Hepatocyte (in vitro differentiated cells): Measurements from ENCODE around the gene PDE4DIP.
"Not testable (repeated sequence)": the region's sequence is repeated elsewhere in the genome, so short reads cannot be mapped to it uniquely, and the experiment has no call there.

Source experiments
- CTCF ChIP-seq: fragments of 200-600 bp; sonication (generic); IDR thresholded peaks from 2 replicates; pipeline ENCODE4 v1.5.1; 2016; ENCODE audit warnings: antibody characterized with exemption, mild to moderate bottlenecking; ENCODE audit not compliant: poor library complexity
- EZH2 ChIP-seq: fragments of 200-600 bp; sonication (generic); IDR thresholded peaks from 2 replicates; pipeline ENCODE4 v1.6.1; 2016; ENCODE audit warnings: antibody characterized with exemption, mild to moderate bottlenecking, borderline replicate concordance
- EZH2phosphoT487 ChIP-seq: fragments of 200-600 bp; sonication (generic); IDR thresholded peaks from one replicate; pipeline ENCODE4 v1.6.1; 2018; ENCODE audit warnings: antibody characterized with exemption, mild to moderate bottlenecking, low read depth, moderate library complexity; ENCODE audit not compliant: unreplicated experiment, severe bottlenecking

DNA sequence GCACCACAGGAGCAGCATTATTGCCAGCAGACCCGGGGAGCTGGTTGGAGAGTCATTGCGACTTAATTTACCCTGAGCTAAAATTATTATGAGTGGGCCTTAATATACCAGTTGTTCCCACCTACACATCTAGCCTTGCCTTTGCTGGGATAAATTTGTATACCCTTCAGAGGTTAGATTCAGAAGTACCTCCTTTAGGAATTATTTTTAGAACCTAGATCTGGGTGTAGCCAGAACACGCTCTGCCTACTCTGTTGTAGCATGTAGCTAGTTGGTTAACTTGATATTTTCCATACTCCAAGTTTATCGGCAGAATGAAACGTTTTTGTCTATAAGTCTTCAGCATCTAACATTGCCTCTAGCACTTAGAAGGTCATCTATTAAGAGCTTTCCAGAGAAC is 9.1 kb downstream of the PDE4DIP start:
- TF ChIP-seq CTCF, EZH2, EZH2phosphoT487: not testable (repeated sequence)
